ENCODE results near the gene FMNL3.

The FMNL3 gene

GRCh38 chr12:49649892-49650291 is 57.3 kb downstream of the FMNL3 start:
- no peak for DNase-seq

DNA sequence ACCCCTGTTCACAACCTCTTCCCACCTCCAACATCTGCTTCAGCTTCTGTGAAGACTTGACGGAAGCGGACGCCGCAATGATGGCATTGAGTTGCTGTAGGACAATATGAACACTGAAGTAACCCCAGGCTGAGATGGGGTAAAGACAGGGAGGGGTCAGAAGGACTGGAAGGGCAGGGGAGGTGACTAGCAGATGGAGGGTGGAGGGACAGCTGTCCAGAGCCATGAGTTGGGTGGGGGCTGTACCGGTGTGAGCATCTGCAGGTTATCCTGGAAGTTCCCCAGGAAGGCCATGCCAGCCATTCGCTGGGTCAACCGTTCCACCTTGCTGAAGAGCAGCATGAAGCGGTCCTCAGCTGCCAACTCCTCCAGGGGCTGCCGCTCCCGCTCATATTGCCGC is 57.8 kb downstream of the FMNL3 start:
- no peak for DNase-seq

- DNase-seq: no peak
Measured at GRCh38 chr12:49648712-49649003, 58.5 kb downstream of the FMNL3 start.

DNA sequence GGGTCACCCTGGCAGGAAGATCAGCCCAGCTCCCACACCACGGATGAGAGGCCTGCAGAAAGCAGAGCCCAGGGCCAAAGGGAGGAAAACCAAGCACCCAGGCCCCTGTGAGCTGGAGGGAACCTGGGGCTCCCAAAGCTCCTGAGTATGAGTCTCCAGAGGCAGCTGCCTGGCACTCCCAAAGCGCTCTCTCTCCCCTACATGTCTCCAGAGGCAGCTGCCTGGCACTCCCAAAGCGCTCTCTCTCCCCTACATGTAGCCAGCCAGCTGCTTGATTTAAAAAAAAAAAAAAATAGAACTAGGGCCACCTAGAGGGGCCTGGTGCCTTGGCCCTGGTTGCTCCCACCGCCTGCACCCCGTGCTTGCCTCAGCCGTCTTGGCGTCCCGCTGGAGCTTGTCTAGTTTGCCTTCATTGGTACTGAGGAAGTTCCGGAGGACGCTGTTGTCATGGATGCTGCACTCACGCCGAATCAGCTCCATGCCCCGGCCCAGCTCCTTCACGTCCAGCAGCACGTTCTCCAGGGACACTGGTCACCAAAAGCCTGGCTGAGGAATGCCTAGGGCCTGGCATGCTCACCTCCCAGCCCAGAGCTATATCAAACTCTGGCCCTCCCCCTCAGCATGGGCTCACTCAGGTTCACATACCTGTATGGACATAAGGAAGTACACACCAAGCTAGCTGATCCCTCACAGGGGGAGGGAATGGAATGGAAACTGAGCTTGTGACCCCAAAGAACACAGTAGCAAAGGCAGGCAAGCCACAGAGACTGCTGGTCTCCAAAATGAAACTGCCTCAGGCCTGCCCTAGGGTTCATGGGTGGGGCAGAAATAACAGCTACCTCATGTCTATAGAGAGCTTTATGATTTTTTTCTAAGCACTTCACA is 59.1 kb downstream of the FMNL3 start:
- DNase-seq: no peak

DNA sequence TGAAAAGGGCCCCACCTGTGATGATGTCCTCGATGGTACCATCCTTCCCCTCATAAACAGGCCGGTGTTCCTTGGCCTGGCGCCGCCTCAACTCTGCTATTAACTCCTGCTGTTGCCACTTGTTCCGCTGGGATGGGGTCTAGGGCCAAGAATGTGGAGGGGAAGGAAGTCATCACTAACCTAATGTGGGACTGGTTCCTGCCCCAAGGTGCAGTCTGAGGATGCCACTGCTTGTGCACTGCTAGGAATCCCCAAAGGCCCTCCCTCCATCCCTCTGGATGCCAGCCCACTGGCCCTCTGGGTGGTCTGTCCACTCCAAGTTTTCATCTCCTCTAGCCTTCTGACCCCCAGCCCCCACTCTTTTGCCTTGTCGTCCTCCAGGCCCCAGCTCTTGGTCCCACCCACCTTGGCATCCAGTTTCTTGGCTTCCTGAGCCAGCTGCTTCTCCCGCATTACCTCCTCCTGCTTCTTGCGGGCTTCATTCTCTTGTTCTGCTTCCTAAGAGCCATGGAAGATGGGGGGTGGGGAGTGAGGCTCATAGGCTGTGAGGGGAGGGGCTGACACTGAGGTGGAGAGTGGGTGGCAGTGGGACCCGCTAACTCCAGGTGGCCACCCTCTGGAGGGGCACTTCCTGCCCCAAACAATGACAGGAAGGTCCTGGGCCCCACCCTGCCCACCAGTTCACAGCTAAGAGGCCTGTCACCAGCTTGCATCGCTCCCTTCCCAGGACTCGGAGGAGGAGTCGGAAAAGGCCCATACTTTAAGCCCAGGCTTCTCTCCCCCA is 60.1 kb downstream of the FMNL3 start:
- DNase-seq: no peak

DNA sequence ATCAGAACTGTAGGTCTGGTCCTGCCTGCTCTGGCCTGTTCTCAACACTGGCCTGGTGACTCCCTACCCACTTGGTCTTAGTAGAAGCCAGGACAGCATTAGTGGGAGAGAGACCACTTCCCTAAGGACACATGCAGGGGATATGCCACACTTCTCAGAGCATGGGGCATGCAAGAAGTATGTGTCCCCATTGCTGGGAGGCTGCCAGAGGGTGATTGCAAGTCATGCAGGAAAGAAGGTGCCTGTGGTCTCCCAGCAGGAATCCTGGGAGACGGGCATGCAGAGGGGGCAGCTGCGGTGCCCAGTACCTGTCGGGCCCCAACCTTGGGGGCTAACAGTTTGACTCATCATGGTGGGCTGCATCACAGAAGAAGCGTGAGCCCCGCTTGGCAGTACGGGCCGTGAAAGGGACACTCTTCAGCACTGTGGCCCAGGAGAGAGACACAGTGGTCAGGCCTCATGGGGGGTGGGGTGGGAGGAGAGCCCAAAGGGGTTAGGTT is 60.8 kb downstream of the FMNL3 start:
- no peak for DNase-seq

DNA sequence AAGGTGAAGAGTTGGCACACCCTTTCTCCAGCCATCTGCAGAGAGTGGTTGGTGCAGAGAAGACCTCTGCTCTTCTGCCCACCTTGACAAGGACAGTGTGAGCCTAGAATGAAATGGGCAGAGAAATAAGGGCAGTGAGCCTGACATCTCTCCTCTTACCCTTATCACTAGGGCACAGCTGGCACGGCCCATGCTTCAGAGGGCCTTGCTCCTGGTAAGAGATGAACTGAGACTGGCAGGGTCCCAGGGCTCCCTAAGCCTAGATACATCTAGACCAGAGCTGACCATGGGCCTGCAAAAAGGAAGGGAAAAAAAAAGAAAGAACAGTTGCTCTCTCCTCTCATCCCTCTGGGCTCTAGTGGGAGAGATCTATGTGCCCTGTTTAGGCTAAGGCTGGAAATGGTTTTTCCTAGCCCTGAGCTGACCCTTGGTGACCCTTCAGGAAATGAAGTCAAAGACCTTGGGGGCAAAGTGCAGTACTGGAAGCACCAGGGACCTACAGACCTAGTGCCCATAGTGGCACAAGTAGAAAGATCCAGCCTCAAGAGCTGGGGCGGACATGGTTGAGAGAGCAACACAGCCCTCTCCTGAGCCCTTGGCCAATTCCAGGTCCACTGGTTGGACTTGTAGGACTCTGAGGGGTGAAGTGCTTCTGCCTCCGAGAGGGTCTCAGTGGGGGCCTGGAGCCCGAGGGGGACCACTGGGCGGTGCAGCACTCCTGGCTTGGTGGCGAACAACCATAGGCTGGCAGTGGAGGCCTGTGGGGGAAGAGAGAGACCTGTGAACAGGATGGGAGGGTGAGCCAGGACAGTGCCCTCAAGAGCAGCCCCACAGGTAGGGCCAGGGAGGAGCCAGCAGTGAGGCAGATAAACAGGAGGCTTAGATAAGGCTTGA is 61.8 kb downstream of the FMNL3 start:
- no peak for DNase-seq

- no peak for DNase-seq
Measured at GRCh38 chr12:49644620-49644994, 62.6 kb downstream of the FMNL3 start.

GRCh38 chr12:49643961-49644619 is 63.1 kb downstream of the FMNL3 start:
- no peak for DNase-seq

DNA sequence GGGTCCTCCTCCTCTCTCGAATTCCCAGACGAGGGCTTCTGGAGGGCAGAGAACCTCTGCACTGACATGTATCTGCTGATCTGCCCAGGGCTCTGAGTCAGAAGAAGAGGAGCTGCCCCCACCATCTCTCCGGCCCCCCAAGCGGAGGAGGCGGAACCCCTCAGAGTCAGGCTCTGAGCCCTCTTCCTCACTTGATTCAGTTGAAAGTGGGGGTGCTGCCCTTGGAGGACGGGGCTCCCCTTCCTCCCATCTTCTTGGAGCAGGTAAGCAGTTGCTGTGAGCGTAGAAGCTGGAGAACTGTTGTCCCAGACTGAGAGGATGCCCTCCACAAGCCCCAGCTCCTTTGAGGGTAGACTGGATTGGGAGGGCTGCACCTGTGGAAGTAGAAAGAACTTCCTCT is 64.1 kb downstream of the FMNL3 start:
- DNase-seq: no peak

DNA sequence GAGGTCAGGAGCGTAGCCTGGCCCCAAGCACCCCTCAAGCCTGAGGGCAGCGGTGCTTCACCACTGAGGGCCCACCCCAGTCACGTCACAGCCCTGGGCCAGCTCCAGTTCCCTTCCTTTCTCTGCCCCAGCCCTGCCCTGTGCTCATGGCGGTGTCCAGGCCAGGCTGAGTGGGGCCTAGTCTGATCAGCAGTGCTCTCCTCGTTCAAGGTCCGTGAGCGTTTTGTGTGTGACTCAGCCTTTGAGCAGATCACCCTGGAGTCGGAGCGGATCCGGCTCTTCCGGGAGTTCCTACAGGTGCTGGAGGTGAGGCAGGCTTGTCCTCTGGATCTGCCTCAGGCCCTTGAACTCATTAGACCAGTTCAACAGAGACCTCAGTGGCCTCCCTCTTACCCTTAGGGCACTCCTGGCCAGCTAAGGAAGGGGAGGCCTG is 64.8 kb downstream of the FMNL3 start:
- no peak for DNase-seq

GRCh38 chr12:49641748-49642369 is 65.3 kb downstream of the FMNL3 start:
- no peak for DNase-seq

DNA sequence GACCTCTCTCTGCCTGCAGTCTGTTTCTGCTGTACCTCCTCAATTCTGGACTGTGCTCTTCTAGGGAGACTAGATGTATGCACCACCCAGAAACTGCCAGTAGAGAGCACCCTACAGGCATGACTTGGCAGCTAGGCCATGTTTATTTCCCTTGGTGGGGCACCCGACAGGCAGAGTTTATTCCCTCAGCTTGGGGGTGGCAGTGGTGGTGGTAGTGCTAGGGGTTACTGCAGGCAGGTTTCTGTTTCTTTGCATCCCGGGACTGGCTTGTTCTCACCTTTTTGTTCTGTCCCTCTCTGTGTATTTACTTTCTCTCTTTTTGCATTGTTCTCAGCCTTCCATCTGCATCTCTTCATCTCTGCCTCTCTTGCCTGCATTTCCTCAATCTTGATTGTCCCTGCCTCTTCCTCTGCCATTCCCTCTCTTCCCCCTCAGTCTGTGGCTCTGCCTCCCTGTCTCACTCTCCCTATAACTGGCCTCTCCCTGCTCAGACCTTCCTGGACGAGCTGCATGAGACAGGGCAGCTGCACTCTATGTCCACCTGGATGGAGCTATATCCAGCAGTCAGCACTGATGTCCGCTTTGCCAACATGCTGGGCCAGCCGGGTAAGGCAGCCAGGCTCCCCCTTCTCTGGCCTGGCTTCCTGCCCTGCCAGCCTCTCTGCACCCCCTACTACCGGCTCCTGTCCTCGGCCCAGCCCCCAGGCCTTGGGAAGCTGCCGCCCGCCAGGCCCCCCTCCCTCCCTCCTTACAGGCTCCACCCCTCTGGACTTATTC is 70.0 kb downstream of the FMNL3 start:
- no peak for DNase-seq

GRCh38 chr12:49636574-49636973 is 70.6 kb downstream of the FMNL3 start:
- no peak for DNase-seq

GRCh38 chr12:49635656-49636055 is 71.5 kb downstream of the FMNL3 start:
- no peak for DNase-seq

DNA sequence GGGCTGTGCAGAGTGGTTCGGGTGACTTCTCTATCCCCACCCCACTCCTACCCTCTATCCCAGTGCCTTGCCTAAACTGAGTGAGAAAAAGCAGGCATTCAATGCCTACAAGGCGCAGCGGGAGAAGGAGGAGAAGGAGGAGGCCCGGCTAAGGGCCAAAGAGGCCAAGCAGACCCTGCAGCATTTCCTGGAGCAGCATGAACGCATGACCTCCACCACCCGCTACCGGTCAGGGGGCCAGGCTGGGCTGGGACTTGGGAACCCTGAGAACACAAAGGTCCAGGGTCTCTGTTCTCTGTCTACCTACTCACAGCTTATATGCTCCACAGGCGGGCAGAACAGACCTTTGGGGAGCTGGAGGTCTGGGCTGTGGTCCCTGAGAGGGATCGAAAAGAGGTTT is 72.2 kb downstream of the FMNL3 start:
- DNase-seq: no peak

- no peak for DNase-seq
Measured at GRCh38 chr12:49633703-49634345, 73.4 kb downstream of the FMNL3 start.

DNA sequence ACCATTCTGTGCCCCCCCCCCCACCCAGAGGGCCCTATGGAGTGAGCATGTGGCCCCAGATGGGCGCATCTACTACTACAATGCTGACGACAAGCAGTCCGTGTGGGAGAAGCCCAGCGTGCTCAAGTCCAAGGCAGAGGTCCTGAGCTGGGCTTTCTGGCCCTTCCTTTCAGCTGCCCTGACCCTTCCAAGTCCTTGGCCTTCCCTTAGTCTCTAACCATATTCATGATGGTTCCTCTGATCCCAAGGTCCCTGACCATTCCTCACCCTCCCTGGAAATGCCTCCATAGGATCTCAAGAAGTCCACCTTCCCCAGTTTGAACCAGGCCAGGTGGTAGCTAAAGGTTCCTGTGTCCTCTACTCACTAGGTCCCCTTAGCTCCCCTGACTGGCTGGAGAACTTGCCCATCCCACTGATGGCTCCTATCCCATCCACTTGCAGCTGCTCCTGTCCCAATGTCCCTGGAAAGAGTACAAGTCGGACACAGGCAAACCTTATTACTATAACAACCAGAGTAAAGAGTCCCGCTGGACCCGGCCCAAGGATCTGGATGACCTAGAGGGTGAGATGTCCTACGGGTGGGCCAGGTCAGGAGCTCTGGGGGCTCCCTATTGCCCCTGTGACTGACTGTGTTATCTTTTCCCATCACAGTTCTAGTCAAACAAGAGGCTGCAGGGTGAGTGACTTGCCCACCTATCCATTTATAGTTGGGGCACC is 74.1 kb downstream of the FMNL3 start:
- no peak for DNase-seq

GRCh38 chr12:49632401-49632800 is 74.8 kb downstream of the FMNL3 start:
- DNase-seq: no peak

DNA sequence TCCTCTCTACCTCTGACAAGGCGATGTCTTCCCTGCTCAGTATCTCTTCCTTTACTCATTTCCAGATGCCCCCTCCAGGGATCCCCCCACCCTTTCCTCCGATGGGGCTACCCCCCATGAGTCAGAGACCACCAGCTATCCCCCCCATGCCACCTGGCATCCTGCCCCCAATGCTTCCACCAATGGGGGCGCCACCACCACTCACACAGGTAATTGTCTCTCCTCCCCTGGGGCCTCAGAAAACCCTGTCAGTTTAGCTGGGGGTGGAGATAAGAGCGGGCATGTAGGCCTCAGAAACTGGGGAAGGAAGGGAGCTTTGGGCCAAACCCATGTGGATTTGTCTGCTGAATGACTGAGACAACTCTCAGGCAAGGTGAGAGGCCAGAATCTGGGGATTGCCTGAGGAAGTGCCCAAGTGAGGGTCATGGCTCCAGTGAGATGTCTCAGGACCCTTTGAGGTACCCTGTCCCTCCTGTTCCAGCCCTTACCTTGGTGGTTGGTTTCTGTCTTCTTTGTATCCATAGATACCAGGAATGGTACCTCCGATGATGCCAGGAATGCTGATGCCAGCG is 75.8 kb downstream of the FMNL3 start:
- DNase-seq: no peak
